Measurements from ENCODE around the gene WDR37. TPM values are rescaled to one million over a fixed set of nuclear protein-coding genes. Genes with fewer than 3 reads are reported as not detected.

WDR37 gene
- total RNA-seq, 1 donor from 2014 or later: 20.5 TPM

- peak; percentile 43 for DNase-seq (ENCODE audit: low spot score)
- intact Hi-C loops (cut with DNase I): no loop called here
- no peak for ATAC-seq
Measured at GRCh38 chr10:1096287-1096889, 40.2 kb downstream of the WDR37 start.

DNA sequence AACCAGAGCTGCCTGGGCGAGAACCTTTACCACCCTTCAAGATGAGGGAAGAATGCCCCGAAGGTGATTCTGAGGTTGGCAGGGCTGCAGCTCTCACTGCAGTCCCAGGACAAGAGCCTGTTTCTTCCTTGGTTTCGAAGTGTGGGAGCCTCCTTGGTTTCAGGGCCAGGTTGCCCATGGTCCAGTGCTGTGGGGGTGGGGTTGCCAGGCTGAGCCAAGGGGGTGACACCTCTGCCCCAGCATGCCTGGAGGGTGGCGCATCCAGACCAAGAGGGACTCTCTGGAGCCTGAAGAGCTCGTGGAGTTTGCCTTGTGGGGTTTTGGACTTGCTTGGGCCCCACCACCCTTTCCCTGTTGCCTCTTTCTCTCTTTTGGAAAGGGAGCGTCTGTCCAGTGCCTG, 41.3 kb downstream of the WDR37 start:
- intact Hi-C loops (cut with DNase I): no loop called here
- peak; percentile 46 for DNase-seq (ENCODE audit: low spot score)
- ATAC-seq: no peak

DNA sequence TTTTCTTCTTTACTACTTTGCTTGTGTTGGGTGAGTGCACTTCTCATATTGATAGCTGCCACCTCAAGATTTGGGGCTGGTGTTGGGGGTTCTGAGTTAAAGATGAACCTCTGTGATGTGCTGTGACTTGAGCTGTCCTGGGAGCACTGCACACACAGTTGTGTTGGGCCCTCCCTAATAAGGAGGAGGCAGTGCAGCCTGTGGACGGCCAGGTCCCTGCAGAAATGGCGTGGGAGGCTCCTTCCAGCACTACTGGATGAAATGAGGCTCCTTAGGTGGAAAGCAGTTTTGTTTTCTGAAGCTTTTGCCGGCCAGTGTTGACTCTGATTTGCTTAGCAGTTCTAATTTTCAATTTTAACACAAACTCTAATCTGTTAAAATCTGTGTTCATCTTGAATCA, 44.0 kb downstream of the WDR37 start:
- no peak for ATAC-seq
- peak; percentile 13 for DNase-seq (ENCODE audit: low spot score)
- intact Hi-C loops (cut with DNase I): no loop called here

DNA sequence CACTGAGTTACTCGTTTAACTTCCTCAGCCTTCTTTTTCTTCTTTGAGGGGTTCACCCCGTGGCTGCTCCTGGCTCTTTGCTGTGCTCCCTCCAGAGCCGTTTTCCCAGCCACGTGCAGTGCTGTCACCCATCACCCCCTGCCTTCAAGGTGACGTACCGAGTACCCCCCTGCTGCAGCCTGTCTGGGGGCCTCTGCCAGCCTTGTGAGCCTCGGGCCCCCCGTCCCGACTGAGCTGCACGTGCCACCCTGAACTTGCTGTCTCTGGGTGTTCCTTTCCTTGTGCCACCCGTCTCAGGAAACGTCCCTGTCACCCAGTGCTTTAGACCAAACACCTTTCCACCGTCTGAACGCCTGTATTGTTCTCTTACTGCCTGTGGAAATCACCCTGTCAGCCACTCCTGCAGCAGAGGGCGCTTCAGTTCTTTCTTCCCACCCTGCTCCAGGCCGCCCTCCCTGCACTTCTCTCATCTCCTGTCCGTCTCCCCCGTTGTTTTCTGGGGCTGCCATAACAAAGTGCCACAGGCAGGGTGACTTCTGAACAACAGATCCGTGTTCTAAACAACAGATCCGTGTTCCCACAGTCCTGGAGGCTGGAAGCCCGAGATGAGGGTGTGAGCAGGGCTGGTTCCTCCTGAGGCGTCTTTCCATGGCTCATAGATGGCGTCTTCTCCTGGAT, 44.6 kb downstream of the WDR37 start:
- peak; percentile 16 for ATAC-seq
- intact Hi-C loops (cut with DNase I): no loop called here
- DNase-seq (ENCODE audit: low spot score): peak; percentile 40

DNA sequence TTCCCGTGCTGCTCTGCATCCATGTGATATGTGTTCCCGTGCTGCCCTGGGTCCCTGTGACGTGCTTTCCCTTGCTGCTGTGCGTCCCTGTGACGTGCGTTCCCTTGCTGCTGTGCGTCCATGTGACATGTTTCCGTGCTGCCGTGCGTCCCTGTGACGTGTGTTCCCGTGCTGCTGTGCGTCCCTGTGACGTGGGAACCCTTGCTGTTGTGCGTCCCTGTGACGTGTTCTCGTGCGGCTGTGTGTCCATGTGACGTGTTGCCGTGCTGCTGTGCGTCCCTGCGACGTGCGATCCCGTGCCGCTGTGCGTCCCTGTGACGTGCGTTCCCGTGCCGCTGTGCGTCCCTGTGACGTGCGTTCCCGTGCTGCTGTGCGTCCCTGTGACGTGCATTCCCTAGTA, 45.8 kb downstream of the WDR37 start:
- intact Hi-C loops (cut with DNase I): no loop called here
- ATAC-seq (no peak), DNase-seq (ENCODE audit: low spot score) (peak; percentile 23)

- intact Hi-C loops (cut with DNase I): no loop called here
- DNase-seq (ENCODE audit: low spot score) (peak; percentile 42), ATAC-seq (no peak)
Measured at GRCh38 chr10:1102416-1102815, 46.2 kb downstream of the WDR37 start.

- DNase-seq (ENCODE audit: low spot score) (peak; percentile 7), ATAC-seq (no peak)
- intact Hi-C loops (cut with DNase I): no loop called here
Measured at GRCh38 chr10:1102831-1103230, 46.6 kb downstream of the WDR37 start.

DNA sequence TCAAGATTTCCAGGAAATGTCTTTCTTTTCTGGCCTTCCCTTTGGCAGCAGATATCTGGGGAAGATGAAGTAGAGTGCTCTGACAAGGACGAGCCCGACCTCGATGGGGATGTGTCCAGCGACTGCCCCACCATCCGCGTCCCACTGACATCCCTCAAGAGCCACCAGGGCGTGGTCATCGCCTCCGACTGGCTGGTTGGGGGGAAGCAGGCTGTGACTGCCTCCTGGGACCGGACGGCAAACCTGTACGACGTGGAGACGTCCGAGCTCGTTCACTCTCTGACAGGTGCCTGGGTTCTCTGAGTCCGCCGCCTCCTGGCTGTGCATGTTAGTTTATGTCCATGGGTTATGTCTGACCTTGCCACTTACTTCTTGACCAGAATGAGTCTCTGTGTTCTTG, 47.4 kb downstream of the WDR37 start:
- intact Hi-C loops (cut with DNase I): no loop called here
- ATAC-seq (no peak), DNase-seq (ENCODE audit: low spot score) (no peak)

DNA sequence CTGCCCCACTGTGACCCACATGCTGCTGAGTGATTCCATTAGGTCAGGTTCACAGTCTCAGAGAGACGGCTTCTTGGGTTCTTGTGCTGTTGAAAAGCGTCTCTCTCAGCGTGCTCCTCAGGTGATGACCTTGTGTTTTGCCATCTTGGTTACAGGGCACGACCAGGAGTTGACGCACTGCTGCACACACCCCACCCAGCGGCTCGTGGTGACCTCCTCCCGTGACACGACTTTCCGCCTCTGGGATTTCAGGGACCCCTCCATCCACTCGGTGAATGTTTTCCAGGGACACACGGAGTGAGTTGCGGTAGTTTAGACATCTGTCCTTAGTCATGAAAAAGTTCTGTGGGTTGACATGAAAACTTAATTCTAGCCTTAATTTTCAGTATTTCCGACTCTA, 48.8 kb downstream of the WDR37 start:
- intact Hi-C loops (cut with DNase I): no loop called here
- no peak for ATAC-seq
- DNase-seq (ENCODE audit: low spot score): no peak

DNA sequence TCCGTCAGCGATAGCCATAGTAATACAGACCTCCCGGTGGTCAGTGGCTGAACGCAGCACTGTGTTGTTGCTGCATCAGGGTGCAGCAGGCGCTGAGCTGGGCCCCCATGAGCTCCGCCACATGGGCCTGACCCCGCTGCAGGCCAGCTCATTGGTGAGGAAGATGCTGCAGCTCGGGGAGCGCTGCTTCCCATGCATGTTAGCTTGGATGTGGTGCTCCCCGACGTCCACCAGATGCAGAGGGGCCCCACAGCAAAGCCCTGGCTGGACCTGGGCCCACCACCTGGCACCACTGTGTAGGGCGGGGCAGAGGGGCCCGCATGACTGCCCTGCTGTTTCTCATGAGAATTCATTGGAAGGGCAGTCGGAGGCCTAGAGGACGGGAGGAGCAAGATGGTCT, 50.8 kb downstream of the WDR37 start:
- DNase-seq (ENCODE audit: low spot score): no peak
- intact Hi-C loops (cut with DNase I): no loop called here
- ATAC-seq: no peak

DNA sequence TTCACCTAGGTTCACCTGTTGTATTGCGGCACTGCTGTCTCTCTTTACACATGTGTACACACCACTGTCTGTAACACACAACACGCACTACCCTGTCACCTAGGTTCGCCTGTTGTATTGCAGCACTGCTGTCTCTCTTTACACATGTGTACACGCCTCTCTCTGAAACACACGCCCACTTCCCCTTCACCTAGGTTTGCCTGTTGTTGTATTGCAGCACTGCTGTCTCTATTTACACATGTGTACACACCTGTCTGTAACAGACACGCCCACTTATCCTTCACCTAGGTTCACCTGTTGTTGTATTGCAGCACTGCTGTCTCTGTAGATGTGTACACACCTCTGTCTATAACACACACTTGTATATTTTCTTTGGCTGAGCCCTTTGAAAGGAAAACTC, 51.5 kb downstream of the WDR37 start:
- no peak for ATAC-seq
- intact Hi-C loops (cut with DNase I): no loop called here
- peak; percentile 5 for DNase-seq (ENCODE audit: low spot score)

DNA sequence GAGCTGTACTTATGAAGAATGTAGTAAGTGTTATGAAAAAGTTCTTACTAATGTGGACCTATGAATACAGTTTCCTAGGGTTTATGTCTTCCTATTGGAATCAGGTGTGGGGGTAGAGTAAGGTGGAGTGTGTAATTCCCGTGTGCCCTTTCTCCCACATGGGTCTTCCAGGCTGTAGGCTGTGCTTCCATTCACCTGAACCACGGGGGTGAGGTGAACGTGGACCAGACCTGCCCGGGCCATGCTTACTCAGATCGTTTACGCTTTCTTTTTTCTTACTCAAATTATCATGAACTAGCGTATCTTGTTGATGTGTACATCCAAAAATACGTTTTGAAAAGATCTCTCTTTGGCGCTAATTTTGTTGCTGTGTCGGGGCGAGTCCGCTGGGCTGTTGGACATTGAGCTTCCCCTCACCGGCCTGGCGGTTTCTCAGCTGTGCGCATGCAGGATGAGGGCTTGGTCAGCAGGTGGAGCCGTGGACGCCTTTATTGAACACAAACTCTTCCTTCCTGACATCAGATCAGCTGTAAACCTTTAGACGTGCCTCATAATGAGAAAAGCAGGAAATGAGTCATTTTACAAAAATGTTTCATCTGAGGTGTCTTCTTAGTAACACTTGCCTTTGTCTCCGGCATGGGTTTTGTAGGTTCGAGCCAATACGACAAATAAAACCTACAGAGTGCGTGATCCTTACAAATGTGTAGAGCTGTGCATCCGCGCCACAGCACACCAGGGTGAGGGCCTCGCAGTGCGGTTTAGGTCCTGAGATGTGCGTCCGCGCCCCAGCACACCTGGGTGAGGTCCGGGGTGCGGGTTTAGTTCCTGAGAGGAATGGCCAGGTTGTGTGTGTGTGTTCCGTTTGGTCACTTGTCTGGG, 53.8 kb downstream of the WDR37 start:
- intact Hi-C loops (cut with DNase I): loop anchor here (5.0 kb wide), 1 partner anchor 1897 kb away; no protein-coding TSS in a partner anchor
- DNase-seq (ENCODE audit: low spot score): peak; percentile 10
- ATAC-seq: peak; percentile 74

DNA sequence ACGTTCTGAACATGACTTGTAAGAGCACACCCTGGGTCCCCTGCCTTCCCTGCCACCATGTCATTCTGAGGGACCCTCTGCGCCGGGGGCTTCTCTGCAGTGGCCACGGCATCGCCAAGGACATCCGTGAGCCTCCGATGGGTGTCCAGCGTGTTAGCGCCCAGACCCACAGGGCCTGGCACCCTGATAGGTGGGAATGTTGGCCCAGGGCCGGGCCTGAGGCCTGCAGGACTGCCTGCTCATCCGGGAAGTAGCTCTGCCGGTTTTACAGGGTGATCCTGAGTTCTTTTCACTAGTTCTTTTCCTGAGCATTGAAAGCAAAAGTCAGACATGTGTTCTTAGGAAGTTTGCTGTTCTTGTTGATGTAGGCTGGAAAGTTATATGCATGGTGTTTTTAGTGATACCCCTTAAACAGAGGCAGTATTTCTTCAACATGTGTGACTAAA, 54.5 kb downstream of the WDR37 start:
- DNase-seq (ENCODE audit: low spot score) (no peak), ATAC-seq (no peak)
- intact Hi-C loops (cut with DNase I): loop anchor here (5.0 kb wide), 1 partner anchor 1897 kb away; no protein-coding TSS in a partner anchor

GRCh38 chr10:1114315-1114714, 58.1 kb downstream of the WDR37 start:
- ATAC-seq (no peak), DNase-seq (ENCODE audit: low spot score) (no peak)
- intact Hi-C loops (cut with DNase I): loop anchor here (5.0 kb wide), 1 partner anchor 1893 kb away; no protein-coding TSS in a partner anchor

DNA sequence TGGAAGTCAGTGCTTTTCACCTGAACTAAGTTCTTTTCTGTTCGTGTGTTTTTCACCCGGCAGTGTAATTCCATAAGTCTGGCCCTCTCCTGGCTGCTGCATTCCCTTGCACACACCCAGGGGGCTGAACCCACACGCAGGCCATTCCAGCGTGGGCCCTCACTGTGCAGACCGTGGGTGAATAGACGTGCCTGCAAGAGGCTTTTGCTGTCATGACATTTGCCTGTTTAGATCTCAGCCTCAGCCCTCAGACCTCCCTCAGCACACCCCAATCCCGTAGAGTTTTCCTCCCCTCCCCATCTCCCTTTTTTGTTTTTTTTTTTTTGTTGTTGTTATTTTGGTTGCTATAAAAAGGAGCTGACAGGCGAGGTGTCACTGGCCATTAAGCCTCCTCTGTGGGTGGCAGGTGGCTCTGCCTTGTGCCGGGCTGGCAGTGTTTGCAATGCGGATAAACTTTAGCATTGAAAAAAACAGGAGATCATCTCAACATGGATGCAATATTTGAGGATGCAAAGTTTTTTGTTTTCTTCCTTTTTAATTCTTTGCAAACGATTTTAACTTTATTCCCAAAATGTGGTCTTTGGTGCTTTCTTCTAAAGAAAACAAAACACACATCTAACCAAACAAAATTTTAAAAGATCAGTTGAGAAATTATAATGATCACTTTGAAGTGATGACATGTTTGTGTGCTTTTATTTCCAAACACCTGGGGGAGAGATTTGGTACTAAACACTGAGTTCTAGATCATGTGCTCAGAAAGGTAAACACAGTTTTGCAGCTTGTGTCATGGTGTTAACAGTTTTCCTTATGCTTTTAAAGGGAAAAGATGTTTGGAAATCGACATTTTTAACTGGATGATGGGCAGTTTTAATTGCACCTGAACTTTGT, 58.8 kb downstream of the WDR37 start:
- DNase-seq (ENCODE audit: low spot score) (no peak), ATAC-seq (no peak)
- intact Hi-C loops (cut with DNase I): loop anchor here (5.0 kb wide), 1 partner anchor 1892 kb away; no protein-coding TSS in a partner anchor

GRCh38 chr10:1115607-1115955, 59.4 kb downstream of the WDR37 start:
- intact Hi-C loops (cut with DNase I): no loop called here
- ATAC-seq: no peak
- DNase-seq (ENCODE audit: low spot score): no peak

- ATAC-seq (peak; percentile 51), DNase-seq (ENCODE audit: low spot score) (no peak)
- intact Hi-C loops (cut with DNase I): no loop called here
Measured at GRCh38 chr10:1116051-1116450, 59.9 kb downstream of the WDR37 start.

DNA sequence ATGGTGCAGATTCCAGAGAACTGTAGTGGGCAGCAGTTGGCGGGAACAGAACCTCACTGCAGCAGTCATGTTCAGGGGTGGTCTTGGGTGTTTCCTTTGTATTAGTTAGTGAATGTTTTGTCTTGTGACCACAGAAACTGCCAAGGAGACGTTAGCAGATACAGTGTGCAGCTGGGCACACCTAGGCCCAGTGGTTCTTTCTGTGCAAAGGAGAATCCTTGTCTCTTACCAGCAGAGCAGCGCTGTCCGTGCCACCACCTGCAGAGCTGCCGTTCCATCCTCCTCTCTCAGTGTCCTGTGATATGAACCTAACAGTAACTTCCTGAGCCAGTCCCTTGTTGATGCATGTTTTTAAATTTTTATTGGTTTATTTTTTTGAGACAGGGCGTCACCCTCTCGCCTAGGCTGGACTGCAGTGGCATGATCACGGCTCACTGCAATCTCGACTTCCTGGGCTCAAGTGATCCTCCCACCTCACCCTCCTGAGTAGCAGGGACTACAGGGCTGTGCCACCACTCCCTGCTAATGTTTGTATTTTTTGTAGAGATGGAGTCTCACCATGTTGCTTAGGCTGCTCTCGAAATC, 60.6 kb downstream of the WDR37 start:
- intact Hi-C loops (cut with DNase I): no loop called here
- no peak for DNase-seq (ENCODE audit: low spot score)
- no peak for ATAC-seq

GRCh38 chr10:1117651-1118050, 61.5 kb downstream of the WDR37 start:
- no peak for DNase-seq (ENCODE audit: low spot score)
- intact Hi-C loops (cut with DNase I): no loop called here
- no peak for ATAC-seq
